AG20443 (cell line): ENCODE data around the gene BMX.
A peak's percentile ranks its signal among the peaks of the same experiment; 100 is the strongest.

Experiments
- DNase-seq: peaks from one replicate; pipeline ENCODE4 v3.0.0; 2012; ENCODE audit warnings: low spot score, mixed read lengths

The BMX gene

DNA sequence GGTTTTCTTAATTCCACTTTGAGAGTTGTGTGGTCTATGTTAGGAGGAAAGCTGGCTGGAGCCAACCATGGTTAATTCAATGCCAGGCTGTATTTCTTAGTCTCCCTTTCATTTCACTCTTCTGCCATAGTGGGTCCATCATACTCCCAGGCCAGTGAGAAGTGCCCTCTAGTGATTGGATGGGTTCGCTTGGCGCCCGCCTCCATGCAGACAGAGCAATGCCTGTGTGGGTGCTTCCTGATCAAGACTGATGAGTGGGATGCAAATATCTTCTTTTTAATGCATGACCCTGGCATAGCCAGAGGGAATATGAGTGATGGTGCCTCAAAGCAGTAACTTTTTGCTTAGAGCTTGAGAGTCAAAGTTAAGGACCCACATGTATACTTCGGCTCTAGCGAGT is 6.4 kb downstream of the BMX start:
- DNase-seq, result no peak

DNA sequence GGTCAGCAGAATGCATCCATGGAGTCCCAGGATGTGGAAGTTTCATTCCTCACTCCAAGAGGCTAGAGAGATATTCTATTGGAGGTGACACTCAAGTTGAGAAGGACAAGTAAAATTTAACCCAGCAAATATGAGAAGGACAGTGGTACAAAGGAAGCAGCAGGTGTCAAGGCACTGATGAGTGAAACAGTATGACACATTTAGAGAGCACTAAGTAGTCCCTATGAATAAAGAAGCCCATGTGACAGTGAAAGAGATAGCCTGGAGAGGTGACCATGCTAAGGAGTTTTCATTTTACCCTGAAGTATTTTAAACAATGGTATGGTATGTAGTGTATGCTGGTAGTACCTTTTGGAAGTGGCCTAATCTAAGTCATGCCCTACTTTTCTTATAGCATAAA is 9.2 kb downstream of the BMX start:
- DNase-seq, result no peak

DNA sequence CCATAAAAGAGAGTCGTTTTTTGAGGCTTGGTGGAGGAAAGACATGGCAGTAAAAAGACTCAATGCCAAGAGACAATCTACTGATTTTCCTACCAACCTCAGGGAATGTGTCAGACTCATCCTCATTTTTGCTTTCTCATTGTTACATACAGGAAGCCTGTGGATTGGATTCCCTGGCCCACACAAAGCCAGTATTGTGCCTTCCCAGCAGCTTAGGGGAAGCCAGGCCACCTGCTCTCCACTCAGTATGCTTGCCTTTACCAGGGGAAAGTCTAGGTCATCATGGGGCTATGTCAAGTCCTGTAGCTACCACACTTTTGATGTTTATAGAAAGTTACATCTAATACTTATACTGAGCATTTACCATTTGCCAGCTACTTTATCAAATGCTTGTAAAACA is 11.0 kb downstream of the BMX start:
- no peak for DNase-seq

GRCh38 chrX:15512401-15512965 is 11.9 kb downstream of the BMX start:
- DNase-seq, result no peak

DNA sequence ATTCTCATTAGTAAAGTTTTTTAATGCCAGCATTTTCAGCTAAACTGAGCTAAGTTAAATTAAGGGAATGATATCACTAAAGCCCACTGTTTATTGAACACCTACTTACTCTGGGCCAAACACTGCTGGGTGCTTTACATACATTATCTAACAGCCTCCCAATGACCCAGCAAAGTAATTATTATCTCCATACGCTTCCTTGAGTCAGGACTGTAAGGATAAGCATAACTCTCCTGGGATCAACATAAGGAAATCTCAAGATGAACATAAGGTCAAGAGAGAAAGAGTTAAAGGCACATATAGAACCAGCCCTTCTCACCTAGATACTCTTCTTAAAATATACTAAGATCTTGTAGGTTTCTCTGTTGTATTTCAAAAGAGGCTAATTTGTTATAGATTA is 13.7 kb downstream of the BMX start:
- no peak for DNase-seq

- DNase-seq, result no peak
Observed at GRCh38 chrX:15515931-15516330, 15.3 kb downstream of the BMX start.

- DNase-seq, result no peak
Observed at GRCh38 chrX:15522464-15522863, 21.9 kb downstream of the BMX start.

GRCh38 chrX:15523088-15523487 is 22.5 kb downstream of the BMX start:
- no peak for DNase-seq

DNA sequence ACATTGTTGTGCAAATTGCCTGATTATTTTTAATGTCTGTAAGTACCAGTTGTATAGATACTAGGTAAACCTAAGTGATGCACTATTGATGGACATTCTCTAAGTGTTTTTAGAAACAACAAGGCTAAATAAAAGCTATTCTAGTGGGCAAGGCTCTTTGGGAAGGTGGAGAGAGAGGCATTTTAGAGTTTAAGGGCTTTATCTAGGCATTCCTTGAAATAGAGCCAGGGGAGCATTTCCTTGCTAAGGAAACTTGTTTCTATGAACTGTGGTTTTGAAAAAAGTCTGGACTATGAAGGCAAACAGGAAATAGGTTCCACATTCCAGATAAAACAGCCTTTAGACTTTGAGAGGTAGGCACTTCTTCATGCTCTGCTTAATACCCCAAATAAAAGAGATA is 23.8 kb downstream of the BMX start:
- no peak for DNase-seq

GRCh38 chrX:15525664-15526416 is 25.2 kb downstream of the BMX start:
- DNase-seq, result no peak

- DNase-seq, result no peak
Observed at GRCh38 chrX:15529165-15529564, 28.6 kb downstream of the BMX start.

DNA sequence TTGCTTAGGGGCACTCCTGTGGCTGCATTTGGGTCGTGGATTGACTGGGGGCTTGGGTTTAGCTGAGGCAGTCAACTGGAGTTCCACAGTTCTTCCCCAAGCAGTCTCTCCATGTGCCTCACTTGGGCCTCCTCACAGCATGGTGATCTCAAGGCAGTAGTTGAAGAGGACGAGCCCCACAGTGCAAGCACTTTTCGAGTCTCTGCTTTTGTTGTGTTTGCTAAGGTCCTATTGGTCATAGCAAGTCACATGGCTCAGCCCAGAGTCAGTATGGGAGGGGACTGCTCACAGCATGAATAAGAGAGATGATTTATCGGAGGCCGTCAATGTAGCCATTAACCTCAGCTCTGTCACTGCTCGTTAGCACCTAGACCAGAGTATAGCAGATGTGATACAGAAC is 29.7 kb downstream of the BMX start:
- DNase-seq, result no peak

DNA sequence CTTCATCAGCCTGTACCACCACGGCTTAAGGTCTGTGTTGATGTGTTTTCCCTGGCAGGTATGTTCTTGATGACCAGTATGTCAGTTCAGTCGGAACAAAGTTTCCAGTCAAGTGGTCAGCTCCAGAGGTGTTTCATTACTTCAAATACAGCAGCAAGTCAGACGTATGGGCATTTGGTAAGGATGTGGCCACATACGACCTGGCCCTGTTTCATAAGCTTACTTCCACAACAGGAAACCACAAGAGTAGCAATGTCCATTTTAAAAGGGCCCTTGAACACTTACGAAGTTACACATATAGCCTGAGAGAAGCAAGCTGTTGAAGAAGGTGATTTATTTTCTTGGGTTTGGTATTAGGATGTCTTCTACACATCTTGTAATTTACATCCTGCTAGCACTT is 46.1 kb downstream of the BMX start:
- DNase-seq, result no peak

GRCh38 chrX:15547356-15547755 is 46.7 kb downstream of the BMX start:
- no peak for DNase-seq

DNA sequence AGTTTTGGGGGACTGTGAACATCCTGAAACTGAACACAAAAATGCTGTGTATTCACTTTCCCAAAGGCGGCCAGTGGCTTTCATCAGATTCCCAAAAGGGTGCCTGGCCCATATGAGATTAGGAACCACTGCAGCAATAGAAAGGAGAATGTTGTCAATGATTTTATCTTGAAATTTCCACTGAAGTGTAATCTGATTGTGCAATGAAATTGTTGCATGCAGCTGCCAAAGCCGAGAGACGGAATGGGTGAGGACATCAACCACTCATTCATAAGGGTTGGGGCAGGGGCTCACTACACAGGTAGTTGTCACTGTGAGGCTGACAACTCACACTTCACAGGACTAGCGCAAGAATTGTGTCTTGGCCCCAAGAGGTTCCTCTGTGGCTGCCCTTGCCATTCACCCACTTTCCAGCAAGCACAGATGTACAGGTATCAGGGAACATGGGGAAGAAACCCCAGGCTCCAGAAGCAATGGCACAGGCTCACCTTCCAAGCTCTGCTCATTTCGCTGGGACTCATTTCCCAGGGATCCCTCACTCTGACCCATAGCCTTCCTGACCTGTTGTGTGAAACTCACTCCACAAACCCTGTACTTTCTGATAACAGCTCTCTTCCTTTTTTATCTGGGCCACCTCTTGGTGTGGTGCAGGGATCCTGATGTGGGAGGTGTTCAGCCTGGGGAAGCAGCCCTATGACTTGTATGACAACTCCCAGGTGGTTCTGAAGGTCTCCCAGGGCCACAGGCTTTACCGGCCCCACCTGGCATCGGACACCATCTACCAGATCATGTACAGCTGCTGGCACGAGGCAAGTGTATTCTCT is 48.8 kb downstream of the BMX start:
- no peak for DNase-seq

GRCh38 chrX:15559227-15559626 is 58.6 kb downstream of the BMX start:
- DNase-seq, result no peak

GRCh38 chrX:15560924-15561323 is 60.3 kb downstream of the BMX start:
- no peak for DNase-seq

GRCh38 chrX:15563056-15563455 is 62.4 kb downstream of the BMX start:
- DNase-seq, result no peak

GRCh38 chrX:15564981-15565579 is 64.5 kb downstream of the BMX start:
- DNase-seq, result peak; percentile 52

DNA sequence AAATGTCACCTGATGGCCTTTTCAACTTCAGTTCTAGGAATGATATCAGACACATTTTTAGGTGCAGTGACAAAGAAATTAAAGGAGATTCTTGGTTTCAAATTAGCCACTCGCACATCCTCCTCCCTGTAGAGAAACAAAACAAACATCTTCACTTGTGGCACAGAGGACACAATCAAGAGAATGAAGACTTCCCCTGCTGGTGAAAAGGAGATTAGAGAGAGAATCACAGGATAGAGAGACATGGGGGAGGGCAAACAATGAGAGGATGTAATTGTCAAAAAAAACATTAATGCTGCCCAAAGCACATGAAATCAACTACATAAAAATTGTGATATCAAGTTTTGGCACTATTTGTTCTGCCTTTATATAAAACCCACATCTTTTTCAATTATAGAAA is 65.6 kb downstream of the BMX start:
- DNase-seq, result no peak

DNA sequence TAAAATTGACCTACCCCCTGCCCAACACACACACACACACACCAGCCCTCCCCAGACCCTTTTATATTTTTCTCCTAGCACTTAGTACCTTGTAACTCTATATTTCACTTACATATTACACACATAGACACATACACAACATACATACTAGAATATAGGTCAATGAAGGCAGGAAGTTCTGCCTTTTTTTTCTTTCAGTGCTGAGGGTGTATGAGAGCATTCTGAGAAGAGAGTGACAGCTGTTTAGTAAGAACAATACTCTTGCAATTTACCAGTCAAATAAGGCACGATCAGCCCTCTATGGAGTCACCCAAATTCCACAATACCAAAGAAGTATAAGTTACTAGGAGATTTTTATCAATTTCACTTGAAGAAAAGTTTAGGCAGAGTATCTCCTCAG is 66.7 kb downstream of the BMX start:
- no peak for DNase-seq

- no peak for DNase-seq
Observed at GRCh38 chrX:15567886-15568616, 67.4 kb downstream of the BMX start.
